BJ (cell line): ENCODE data around the gene LAMP5. TPM values are rescaled to one million over a fixed set of nuclear protein-coding genes. Genes with fewer than 3 reads are reported as not detected.

Source experiments
- CTCF ChIA-PET: fragments of 350-600 bp; formaldehyde crosslinking; extraction: SDS; loops from one replicate; lab custom pipeline; 2021; ENCODE audit warnings: antibody characterized with exemption, inconsistent platforms; lab: Yijun Ruan, JAX
- POLR2A ChIA-PET: fragments of 300-600 bp; sonication (Branson Sonifier 250); formaldehyde crosslinking; extraction: SDS; loops from one replicate; lab custom pipeline; 2021; ENCODE audit warnings: antibody characterized with exemption; lab: Charles Lee
- DNase-seq: peaks from one replicate; pipeline ENCODE4 v3.0.0-alpha.2; 2011; ENCODE audit warnings: low read depth
- H3K27me3 ChIP-seq: 2 replicates; pipeline ENCODE4 v1.6.0; 2011; ENCODE audit warnings: low read length; ENCODE audit not compliant: control insufficient read depth, insufficient read depth
- H3K36me3 ChIP-seq: 2 replicates; pipeline ENCODE4 v1.5.1; 2011; ENCODE audit warnings: low read length; ENCODE audit not compliant: control insufficient read depth, insufficient read depth
- H3K4me3 ChIP-seq: 2 replicates; pipeline ENCODE4 v1.5.1; 2011; ENCODE audit warnings: low read depth, mild to moderate bottlenecking, control low read depth, low read length
- polyA plus RNA-seq: library from polyadenylated mRNA; depleted of rRNA; stranded (reverse); fragments of >200 nt; gene quantifications from 2 replicates; pipeline ENCODE4 v1.2.3, GENCODE V29; 2011
- TF ChIP-seq, protein P1 (sequence below): IDR thresholded peaks from 2 replicates; pipeline ENCODE4 v1.5.1; 2011; ENCODE audit warnings: low read depth, mild to moderate bottlenecking, control low read depth, inconsistent platforms, low read length, moderate library complexity; ENCODE audit not compliant: insufficient read depth

The LAMP5 gene
- polyA plus RNA-seq, 1 experiment, result 0.12 TPM

DNA sequence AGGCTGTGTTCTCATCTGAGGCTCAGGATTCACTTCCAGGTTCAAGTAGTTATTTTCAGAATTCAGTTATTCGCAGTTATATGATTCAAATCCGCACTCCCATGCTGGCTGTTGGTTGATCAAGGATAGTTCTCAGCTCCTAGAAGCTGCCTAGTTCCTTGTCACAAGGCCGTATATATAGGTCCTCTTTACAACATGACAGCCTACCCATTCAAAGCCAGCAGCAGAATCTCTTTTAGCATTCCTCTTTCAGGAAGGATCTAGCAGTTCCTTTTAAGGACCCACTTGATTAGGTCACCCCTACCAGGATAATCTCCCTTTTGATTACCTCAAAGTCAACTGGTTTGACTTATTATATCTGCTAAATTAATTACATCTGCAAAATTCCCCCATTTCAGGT, 23.8 kb upstream of the LAMP5 start:
- Histone ChIP-seq H3K4me3 (no peak overlapping the region), H3K36me3 (no peaks in the 10 kb centered on the region), H3K27me3 (no peaks in the 10 kb centered on the region)
- TF ChIP-seq, protein P1, sequence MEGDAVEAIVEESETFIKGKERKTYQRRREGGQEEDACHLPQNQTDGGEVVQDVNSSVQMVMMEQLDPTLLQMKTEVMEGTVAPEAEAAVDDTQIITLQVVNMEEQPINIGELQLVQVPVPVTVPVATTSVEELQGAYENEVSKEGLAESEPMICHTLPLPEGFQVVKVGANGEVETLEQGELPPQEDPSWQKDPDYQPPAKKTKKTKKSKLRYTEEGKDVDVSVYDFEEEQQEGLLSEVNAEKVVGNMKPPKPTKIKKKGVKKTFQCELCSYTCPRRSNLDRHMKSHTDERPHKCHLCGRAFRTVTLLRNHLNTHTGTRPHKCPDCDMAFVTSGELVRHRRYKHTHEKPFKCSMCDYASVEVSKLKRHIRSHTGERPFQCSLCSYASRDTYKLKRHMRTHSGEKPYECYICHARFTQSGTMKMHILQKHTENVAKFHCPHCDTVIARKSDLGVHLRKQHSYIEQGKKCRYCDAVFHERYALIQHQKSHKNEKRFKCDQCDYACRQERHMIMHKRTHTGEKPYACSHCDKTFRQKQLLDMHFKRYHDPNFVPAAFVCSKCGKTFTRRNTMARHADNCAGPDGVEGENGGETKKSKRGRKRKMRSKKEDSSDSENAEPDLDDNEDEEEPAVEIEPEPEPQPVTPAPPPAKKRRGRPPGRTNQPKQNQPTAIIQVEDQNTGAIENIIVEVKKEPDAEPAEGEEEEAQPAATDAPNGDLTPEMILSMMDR, result no peak
- CTCF ChIA-PET, result no interaction called here
- POLR2A ChIA-PET, result no interaction called here
- no peak for DNase-seq

DNA sequence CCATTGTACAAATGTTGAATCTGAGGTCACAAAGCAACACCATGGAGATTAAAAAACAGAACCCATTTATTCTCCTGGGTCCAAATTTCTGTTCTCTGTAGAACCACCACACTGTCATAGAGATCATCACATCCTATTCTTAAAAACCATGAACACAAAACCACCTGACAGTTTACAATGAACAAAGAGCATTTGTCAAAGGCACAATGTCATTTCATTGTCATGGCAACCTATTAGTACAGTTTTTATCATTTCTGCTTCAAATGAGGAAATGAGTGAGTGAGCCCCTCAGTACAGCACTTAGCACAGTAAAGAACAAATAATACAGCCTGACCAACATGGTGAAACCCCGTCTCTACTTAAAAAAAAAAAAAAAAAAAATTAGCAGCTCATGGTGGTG, 23.1 kb upstream of the LAMP5 start:
- Histone ChIP-seq H3K4me3 (no peak overlapping the region), H3K36me3 (no peaks in the 10 kb centered on the region), H3K27me3 (no peaks in the 10 kb centered on the region)
- POLR2A ChIA-PET, result no interaction called here
- TF ChIP-seq, protein P1, result no peak
- DNase-seq, result no peak
- CTCF ChIA-PET, result interaction anchor here (0.7 to 1.2 kb wide), 2 partner anchors 10 to 1440 kb away, joined by 3 to 4 read pairs; no protein-coding TSS in a partner anchor

DNA sequence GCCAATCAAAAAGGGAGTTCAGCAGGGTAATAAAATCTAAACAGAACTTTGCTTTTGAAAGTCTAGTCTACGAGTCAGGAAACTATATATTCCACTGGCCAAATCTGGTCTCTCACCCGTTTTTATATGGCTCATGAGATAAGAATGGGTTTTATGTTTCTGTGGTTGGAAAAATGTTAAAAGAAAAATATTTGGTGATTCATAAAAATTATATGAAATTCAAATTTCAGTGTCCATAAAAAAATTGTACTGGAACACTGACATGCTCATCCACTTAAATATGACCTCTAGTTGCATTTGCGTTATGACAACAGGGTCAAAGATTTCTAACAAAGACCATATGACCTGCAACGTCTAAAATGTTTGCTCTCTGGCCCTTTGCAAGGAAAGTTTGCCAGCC, 22.3 kb upstream of the LAMP5 start:
- no peak overlapping the region for H3K4me3 ChIP-seq
- POLR2A ChIA-PET, result no interaction called here
- TF ChIP-seq, protein P1, result no peak
- no peak for DNase-seq
- CTCF ChIA-PET, result interaction anchor here (1.2 kb wide), 1 partner anchor 11 kb away, joined by 3 read pairs; no protein-coding TSS in a partner anchor
- H3K27me3 ChIP-seq, result no peaks in the 10 kb centered on the region
- H3K36me3 ChIP-seq, result no peaks in the 10 kb centered on the region

DNA sequence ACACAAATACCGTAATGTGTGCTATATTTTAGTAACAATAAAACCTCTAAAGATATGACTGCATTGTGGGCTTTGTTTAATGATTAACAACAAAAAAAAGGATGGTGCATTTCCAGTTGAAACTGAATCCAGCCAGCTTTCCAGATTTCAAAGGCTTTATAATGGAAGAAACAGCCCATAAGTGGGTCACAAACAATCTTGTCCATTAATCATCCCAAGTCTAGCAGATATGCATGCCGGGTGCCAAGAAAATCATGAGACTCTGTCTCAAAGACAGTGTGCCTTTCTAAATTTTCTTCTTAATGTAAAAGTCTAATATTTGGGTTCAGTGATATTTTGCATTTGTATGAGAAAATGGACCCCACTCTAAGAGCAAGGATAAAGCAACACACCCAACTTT, 20.6 kb upstream of the LAMP5 start:
- Histone ChIP-seq H3K27me3 (no peaks in the 10 kb centered on the region), H3K36me3 (no peaks in the 10 kb centered on the region), H3K4me3 (no peak overlapping the region)
- ChIA-PET POLR2A (no interaction called here), CTCF (interaction anchor here (1.1 kb wide), 1 partner anchor 86 kb away, joined by 3 read pairs; no protein-coding TSS in a partner anchor)
- TF ChIP-seq, protein P1, result no peak
- DNase-seq, result no peak

DNA sequence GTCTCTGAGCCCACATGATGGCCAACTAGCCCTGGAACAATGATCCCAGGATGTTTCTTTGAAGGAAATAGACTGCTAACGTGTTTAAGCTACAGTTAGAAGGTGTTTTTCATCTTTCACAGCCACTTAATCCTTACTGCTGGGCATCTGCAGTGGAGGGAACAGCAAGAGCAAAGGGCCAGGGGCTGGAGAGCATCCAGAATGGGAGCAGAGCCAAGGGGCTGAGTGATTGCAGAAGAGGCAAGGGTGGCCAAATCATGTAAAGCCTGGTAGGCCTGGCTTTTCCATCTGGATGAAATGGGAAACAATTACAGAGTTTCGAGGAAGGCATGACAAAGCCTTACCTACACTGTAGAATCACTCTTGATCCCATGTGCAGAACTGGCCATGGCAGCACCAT, 18.7 kb upstream of the LAMP5 start:
- POLR2A ChIA-PET, result no interaction called here
- DNase-seq, result no peak

More for the DNA sequence above, 18.7 kb upstream of the LAMP5 start:
- Histone ChIP-seq H3K27me3 (0 out of 2 replicates have a peak, but pooled peaks cover 2% of the 10 kb centered on the region), H3K4me3 (no peak overlapping the region), H3K36me3 (no peaks in the 10 kb centered on the region)
- CTCF ChIA-PET, result no interaction called here
- TF ChIP-seq, protein P1, result no peak
